H1 (cell line): Measurements from ENCODE around the gene HOXC11. TPM values are rescaled to one million over a fixed set of nuclear protein-coding genes. Genes with fewer than 3 reads are reported as not detected.

Source experiments
- CREB1 ChIP-seq: IDR thresholded peaks from 2 replicates; pipeline ENCODE4 v1.6.1; 2012; ENCODE audit warnings: inconsistent platforms
- E2F6 ChIP-seq: IDR thresholded peaks from 2 replicates; pipeline ENCODE4 v1.6.1; 2012; ENCODE audit warnings: inconsistent platforms
- RAD21 ChIP-seq, 2 experiments: IDR thresholded peaks in 1 of 2; conservative IDR thresholded peaks in 1 of 2; 2 replicates each; pipeline ENCODE4 v1.6.1; 2011; ENCODE audit warnings: low read depth in 2 of 2, low read length in 2 of 2, improper control_type of control experiment in 1 of 2, inconsistent platforms in 1 of 2, mild to moderate bottlenecking in 1 of 2, moderate library complexity in 1 of 2
- SIRT6 ChIP-seq: IDR thresholded peaks from one replicate; pipeline ENCODE4 v1.7.1; 2012; ENCODE audit warnings: low read length, inconsistent platforms
- SP4 ChIP-seq: IDR thresholded peaks from 2 replicates; pipeline ENCODE4 v1.6.1; 2012; ENCODE audit warnings: low read length, inconsistent platforms
- TEAD4 ChIP-seq: IDR thresholded peaks from 2 replicates; pipeline ENCODE4 v1.6.1; 2012; ENCODE audit warnings: low read depth, low read length, inconsistent platforms, mixed read lengths
- polyA plus RNA-seq, 7 experiments: library from polyadenylated mRNA; depleted of rRNA in 3 of 7; stranded (reverse) in 5 of 7; unstranded in 2 of 7; fragments of >200 nt in 5 of 7; fragments of 200-250 nt in 2 of 7; gene quantifications; 1 replicate in 5 of 7; 2 replicates in 1 of 7; 4 replicates in 1 of 7; pipeline versions ENCODE4 v1.2.1 to v1.2.3, GENCODE V29; 2011 to 2013; ENCODE audit warnings: missing spikeins in 2 of 7, mixed read lengths in 2 of 7
- total RNA-seq: library from RNA; stranded (reverse); fragmentation: NEBNext Ultra II Directional; extraction: Animal tissue kit (Norgen Biotek cat#: 25700); gene quantifications from 2 replicates; pipeline ENCODE4 v1.2.1, GENCODE V29; 2021

Gene HOXC11
- total and polyA plus RNA-seq, 2 of the 8 experiments (the other 6 are each of a cell fraction or from before 2014, with no cell fraction given), result not detected

GRCh38 chr12:53988541-53989226 lies 15.8 kb downstream of the HOXC11 start (continued):
- TF ChIP-seq TEAD4 (no peak), SIRT6 (no peak), RAD21 (IDR thresholded peaks at IDR 0.05 in 1 of 2, conservative IDR thresholded peaks at IDR 0.05 in 1 of 2; ENCODE audit: low read depth in 2 of 2, low read length in 2 of 2) (no peak), SP4 (no peak), E2F6 (no peak), CREB1 (no peak)
